ENCODE results near the gene RCSD1.
"Not testable (repeated sequence)": the region's sequence is repeated elsewhere in the genome, so short reads cannot be mapped to it uniquely, and the experiment has no call there.

Gene RCSD1

DNA sequence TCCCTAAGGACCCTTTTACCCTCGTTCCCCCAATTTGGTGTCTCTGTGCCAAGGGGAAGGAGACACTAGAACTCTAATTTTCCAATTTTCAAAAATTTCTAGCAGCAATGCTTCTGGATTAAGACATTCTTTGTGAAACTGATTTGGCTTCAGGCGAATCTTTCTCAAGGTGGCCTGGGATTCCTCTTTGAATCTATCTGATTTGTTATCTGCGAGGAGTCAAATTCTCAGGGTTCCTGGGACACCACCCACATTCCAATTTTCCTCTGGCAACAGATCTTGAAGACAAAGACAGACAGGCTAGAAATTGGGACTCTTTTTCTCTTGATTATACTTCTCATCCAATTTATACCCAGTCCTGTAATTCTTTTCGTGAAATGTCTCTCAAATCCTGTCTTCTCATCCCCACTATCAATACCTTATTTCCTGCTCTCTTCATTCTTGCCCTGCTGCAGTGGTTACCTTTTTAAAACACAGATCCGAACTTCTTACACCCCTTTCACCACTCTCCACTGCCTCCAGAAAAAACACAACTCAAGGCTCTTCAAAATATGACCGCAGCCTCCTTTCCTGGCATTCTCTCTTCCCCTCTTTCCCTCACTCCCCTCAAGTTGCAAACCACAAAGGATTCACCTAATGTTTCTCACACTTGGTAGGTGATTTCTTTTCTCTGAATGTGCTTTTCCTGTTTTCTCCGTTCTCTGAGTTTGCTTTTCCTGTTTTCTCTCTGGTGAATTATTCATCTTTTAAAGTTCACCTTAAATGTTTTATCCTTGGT lies 89.1 kb downstream of the RCSD1 start:
- no peak overlapping the region for H3K4me3 ChIP-seq (ENCODE audit: low read length, poor library complexity, severe bottlenecking)
- no peak for TF ChIP-seq EZH2phosphoT487 (IDR thresholded peaks at IDR 0.05; ENCODE audit: borderline replicate concordance)
- TF ChIP-seq, protein P1, sequence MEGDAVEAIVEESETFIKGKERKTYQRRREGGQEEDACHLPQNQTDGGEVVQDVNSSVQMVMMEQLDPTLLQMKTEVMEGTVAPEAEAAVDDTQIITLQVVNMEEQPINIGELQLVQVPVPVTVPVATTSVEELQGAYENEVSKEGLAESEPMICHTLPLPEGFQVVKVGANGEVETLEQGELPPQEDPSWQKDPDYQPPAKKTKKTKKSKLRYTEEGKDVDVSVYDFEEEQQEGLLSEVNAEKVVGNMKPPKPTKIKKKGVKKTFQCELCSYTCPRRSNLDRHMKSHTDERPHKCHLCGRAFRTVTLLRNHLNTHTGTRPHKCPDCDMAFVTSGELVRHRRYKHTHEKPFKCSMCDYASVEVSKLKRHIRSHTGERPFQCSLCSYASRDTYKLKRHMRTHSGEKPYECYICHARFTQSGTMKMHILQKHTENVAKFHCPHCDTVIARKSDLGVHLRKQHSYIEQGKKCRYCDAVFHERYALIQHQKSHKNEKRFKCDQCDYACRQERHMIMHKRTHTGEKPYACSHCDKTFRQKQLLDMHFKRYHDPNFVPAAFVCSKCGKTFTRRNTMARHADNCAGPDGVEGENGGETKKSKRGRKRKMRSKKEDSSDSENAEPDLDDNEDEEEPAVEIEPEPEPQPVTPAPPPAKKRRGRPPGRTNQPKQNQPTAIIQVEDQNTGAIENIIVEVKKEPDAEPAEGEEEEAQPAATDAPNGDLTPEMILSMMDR (conservative IDR thresholded peaks at IDR 0.05; ENCODE audit: low read length), result no peak
- no peaks in the 10 kb centered on the region for H3K27me3 ChIP-seq (ENCODE audit: insufficient read depth, low read length, poor library complexity, severe bottlenecking)
- H3K4me2 ChIP-seq (ENCODE audit: low read depth, low read length, poor library complexity, severe bottlenecking), result no peak overlapping the region
- peaks cover 23% of the 10 kb centered on the region for H3K79me2 ChIP-seq (ENCODE audit: insufficient read depth, low read length)
- no peaks in the 10 kb centered on the region for H3K36me3 ChIP-seq (ENCODE audit: insufficient read depth, low read length)
- H3K9me2 ChIP-seq (replicated peaks; ENCODE audit: low read depth, low read length), result no peaks in the 10 kb centered on the region
- H2AFZ ChIP-seq (ENCODE audit: low read length), result no peak overlapping the region
- no peak overlapping the region for H3K9ac ChIP-seq (ENCODE audit: low read depth, low read length, poor library complexity, severe bottlenecking)
- peaks cover 29% of the 10 kb centered on the region for H3K4me1 ChIP-seq (ENCODE audit: insufficient read depth, low read length, poor library complexity, severe bottlenecking)
- H3F3A ChIP-seq (ENCODE audit: low read depth), result peaks cover 5% of the 10 kb centered on the region; the same call in 1 of the 2 replicates
- H3K9me3 ChIP-seq (ENCODE audit: insufficient read depth, low read depth, low read length), result no peaks in the 10 kb centered on the region
- peaks cover 16% of the 10 kb centered on the region for H4K20me1 ChIP-seq (ENCODE audit: insufficient read depth, low read length, poor library complexity, severe bottlenecking)

DNA sequence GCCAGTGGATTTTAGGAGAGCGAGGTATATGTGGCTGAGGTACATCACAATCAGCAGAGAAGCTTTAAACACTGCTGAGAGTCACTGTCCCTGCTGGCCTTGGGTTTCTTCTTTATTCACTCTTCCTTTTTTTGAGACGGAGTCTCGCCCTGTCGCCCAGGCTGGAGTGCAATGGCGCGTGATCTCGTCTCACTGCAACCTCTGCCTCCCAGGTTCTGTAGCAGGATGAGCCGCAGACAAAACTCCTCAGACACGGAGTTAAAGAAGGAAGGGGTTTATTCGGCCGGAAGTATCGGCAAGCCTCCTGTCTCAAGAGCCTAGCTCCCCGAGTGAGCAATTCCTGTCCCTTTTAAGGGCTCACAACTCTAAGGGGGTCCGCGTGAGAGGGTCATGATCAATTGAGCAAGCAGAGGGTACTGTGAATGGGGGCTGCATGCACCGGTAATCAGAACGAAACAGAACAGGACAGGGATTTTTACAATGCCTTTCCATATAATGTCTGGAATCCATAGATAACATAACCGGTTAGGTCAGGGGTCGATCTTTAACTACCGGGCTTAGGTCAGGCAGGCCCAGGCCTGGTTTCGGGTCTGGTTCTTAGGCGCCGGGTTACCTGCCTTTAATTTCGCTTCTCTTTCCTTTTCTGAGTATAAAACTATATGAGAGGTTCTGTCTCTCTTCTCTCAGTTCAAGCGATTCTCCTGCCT lies 89.8 kb downstream of the RCSD1 start:
- H3K9me3 ChIP-seq (ENCODE audit: insufficient read depth, low read depth, low read length); H3K9me2 ChIP-seq (replicated peaks; ENCODE audit: low read depth, low read length); H3K27me3 ChIP-seq (ENCODE audit: insufficient read depth, low read length, poor library complexity, severe bottlenecking); H3K4me2 ChIP-seq (ENCODE audit: low read depth, low read length, poor library complexity, severe bottlenecking); H3K36me3 ChIP-seq (ENCODE audit: insufficient read depth, low read length); H2AFZ ChIP-seq (ENCODE audit: low read length); H3K4me3 ChIP-seq (ENCODE audit: low read length, poor library complexity, severe bottlenecking); H3F3A ChIP-seq (ENCODE audit: low read depth); H3K9ac ChIP-seq (ENCODE audit: low read depth, low read length, poor library complexity, severe bottlenecking): not testable (repeated sequence)
- peaks cover 31% of the 10 kb centered on the region for H3K79me2 ChIP-seq (ENCODE audit: insufficient read depth, low read length)
- peaks cover 24% of the 10 kb centered on the region for H4K20me1 ChIP-seq (ENCODE audit: insufficient read depth, low read length, poor library complexity, severe bottlenecking)
- H3K4me1 ChIP-seq (ENCODE audit: insufficient read depth, low read length, poor library complexity, severe bottlenecking), result peaks cover 37% of the 10 kb centered on the region

DNA sequence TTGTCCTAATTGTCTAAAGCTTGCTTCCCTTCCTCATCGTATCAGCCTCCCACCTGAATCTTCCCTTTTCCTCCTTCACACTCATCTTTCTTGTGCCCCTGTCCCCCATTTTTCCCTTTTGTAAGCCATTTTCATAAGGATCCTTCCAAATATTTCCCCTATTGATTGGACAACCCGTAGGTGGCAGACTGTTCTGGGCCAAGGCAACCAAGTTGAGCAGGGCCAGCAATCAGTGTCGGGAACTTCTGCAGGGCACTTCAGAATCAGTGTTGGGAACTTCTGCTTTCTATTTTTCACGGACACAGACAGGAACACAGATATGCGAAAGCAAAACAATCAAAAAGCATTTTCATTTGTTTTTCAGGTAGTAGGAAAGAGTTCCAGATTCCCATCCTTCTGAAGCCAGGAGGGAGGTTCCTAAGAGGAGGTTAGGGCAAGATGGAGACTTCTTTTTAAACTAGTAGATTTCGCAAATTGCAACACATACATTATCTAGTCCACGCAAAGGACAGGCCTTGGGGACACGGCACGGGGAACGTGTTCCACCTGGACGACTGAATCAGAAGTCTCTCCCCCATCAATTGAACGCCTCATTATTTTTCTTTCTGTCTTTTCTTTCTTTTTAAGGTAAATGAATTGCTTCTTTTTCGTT lies 91.1 kb downstream of the RCSD1 start:
- Histone ChIP-seq H4K20me1 (ENCODE audit: insufficient read depth, low read length, poor library complexity, severe bottlenecking) (peaks cover 29% of the 10 kb centered on the region), H3K4me2 (ENCODE audit: low read depth, low read length, poor library complexity, severe bottlenecking) (peak overlapping the region; percentile 87), H3F3A (ENCODE audit: low read depth) (no peaks in the 10 kb centered on the region; the same call in 1 of the 2 replicates), H3K4me1 (ENCODE audit: insufficient read depth, low read length, poor library complexity, severe bottlenecking) (peaks cover 38% of the 10 kb centered on the region), H3K27me3 (ENCODE audit: insufficient read depth, low read length, poor library complexity, severe bottlenecking) (no peaks in the 10 kb centered on the region), H3K36me3 (ENCODE audit: insufficient read depth, low read length) (no peaks in the 10 kb centered on the region), H3K9me2 (replicated peaks; ENCODE audit: low read depth, low read length) (no peaks in the 10 kb centered on the region), H3K4me3 (ENCODE audit: low read length, poor library complexity, severe bottlenecking) (peak overlapping the region; percentile 90), H3K9me3 (ENCODE audit: insufficient read depth, low read depth, low read length) (no peaks in the 10 kb centered on the region), H3K79me2 (ENCODE audit: insufficient read depth, low read length) (peaks cover 40% of the 10 kb centered on the region), H3K9ac (ENCODE audit: low read depth, low read length, poor library complexity, severe bottlenecking) (peak overlapping the region; percentile 83), H2AFZ (ENCODE audit: low read length) (peak overlapping the region; percentile 95)
- no peak for TF ChIP-seq EZH2phosphoT487 (IDR thresholded peaks at IDR 0.05; ENCODE audit: borderline replicate concordance)
- TF ChIP-seq, protein P1 (conservative IDR thresholded peaks at IDR 0.05; ENCODE audit: low read length), result peak; percentile 63
